Esophagus squamous epithelium (tissue), 5 donors: Measurements from ENCODE around the gene TMEM132D. TPM values are rescaled to one million over a fixed set of nuclear protein-coding genes. Genes with fewer than 3 reads are reported as not detected.

Experiments
- DNase-seq: peaks from one replicate; lab custom pipeline; 2025; lab: John Stamatoyannopoulos, UW
- H3K27ac ChIP-seq, 4 donors: fragments of 200-600 bp; sonication (generic); one replicate each; pipeline ENCODE4 v1.5.1; 2016 to 2019; ENCODE audit warnings: mild to moderate bottlenecking in 1 of 4
- H3K27me3 ChIP-seq, 4 donors: fragments of 200-600 bp; sonication (generic); 1 replicate in 3 of 4; 2 replicates in 1 of 4; pipeline versions ENCODE4 v1.5.1 to v1.6.0; 2017 to 2021; ENCODE audit warnings: antibody characterized with exemption in 1 of 4
- H3K36me3 ChIP-seq, 3 donors: fragments of 200-600 bp; sonication (generic); one replicate each; pipeline ENCODE4 v1.5.1; 2016 to 2019
- H3K4me1 ChIP-seq, 3 donors: fragments of 200-600 bp; sonication (generic); one replicate each; pipeline ENCODE4 v1.5.1; 2017 to 2019
- H3K4me3 ChIP-seq, 4 donors: fragments of 200-600 bp; sonication (generic); 1 replicate in 3 of 4; 2 replicates in 1 of 4; pipeline ENCODE4 v1.5.1; 2016 to 2019; ENCODE audit warnings: mild to moderate bottlenecking in 2 of 4, moderate library complexity in 1 of 4
- H3K9me3 ChIP-seq, 3 donors: fragments of 200-600 bp; sonication (generic); one replicate each; pipeline ENCODE4 v1.5.1; 2016 to 2019
- CTCF ChIP-seq, 6 experiments: fragments of 450-650 bp in 4 of 6; fragments of 200-600 bp in 2 of 6; sonication (generic) in 2 of 6; IDR thresholded peaks; one replicate each; pipeline ENCODE4 v1.5.1; 2016 to 2019; ENCODE audit warnings: antibody characterized with exemption in 6 of 6, mild to moderate bottlenecking in 4 of 6, moderate library complexity in 4 of 6
- POLR2A ChIP-seq, 4 donors: fragments of 450-650 bp; IDR thresholded peaks; one replicate each; pipeline ENCODE4 v1.6.1; 2017; ENCODE audit warnings: antibody characterized with exemption in 4 of 4, mild to moderate bottlenecking in 4 of 4, moderate library complexity in 3 of 4
- WGBS, 2 donors: methylation state at CpG; one replicate each; pipeline ENCODE4 v1.1.5; 2018; 5-methylcytosine and 5-hydroxymethylcytosine counted together
- intact Hi-C: fragments of 100-400 bp; cut with DNase I; formaldehyde crosslinking; loops from one replicate; pipeline ENCODE4 v1.15.0; 2022
- total RNA-seq, 4 donors: library from RNA; depleted of rRNA; stranded (reverse); fragments of >200 nt; gene quantifications; one replicate each; pipeline ENCODE4 v1.1.0, GENCODE V29; 2016
- donor health status: DM: yes; HTN: yes; CAD: no.

TMEM132D gene
- total RNA-seq, 4 donors from 2014 or later, result not detected

GRCh38 chr12:129696405-129696804, 207.4 kb downstream of the TMEM132D start:
- DNase-seq, result no peak
- intact Hi-C loops, result no loop called here
- Histone ChIP-seq H3K36me3 (no peaks in the 10 kb centered on the region), H3K9me3 (no peaks in the 10 kb centered on the region), H3K4me3 (no peak overlapping the region), H3K27ac (no peak overlapping the region), H3K27me3 (no peaks in the 10 kb centered on the region), H3K4me1 (no peaks in the 10 kb centered on the region)
- TF ChIP-seq POLR2A (IDR thresholded peaks at IDR 0.05) (no peak), CTCF (IDR thresholded peaks at IDR 0.05) (no peak)
- 30 to 31% methylated on average over 3 to 5 of the region's 5 CpGs for WGBS, 2 donors

GRCh38 chr12:129693731-129694130, 210.1 kb downstream of the TMEM132D start:
- 83 to 91% methylated on average over 8 of the region's 8 CpGs for WGBS, 2 donors
- no peaks in the 10 kb centered on the region for H3K9me3 ChIP-seq
- no peak overlapping the region for H3K27ac ChIP-seq
- H3K27me3 ChIP-seq, result no peaks in the 10 kb centered on the region
- H3K4me1 ChIP-seq, result no peaks in the 10 kb centered on the region
- no peaks in the 10 kb centered on the region for H3K36me3 ChIP-seq
- TF ChIP-seq CTCF (IDR thresholded peaks at IDR 0.05) (no peak), POLR2A (IDR thresholded peaks at IDR 0.05) (no peak)
- intact Hi-C loops, result no loop called here
- DNase-seq, result no peak
- no peak overlapping the region for H3K4me3 ChIP-seq

GRCh38 chr12:129687731-129688130, 216.1 kb downstream of the TMEM132D start:
- TF ChIP-seq POLR2A (IDR thresholded peaks at IDR 0.05), result no peak
- no peak for TF ChIP-seq CTCF (IDR thresholded peaks at IDR 0.05)
- no peaks in the 10 kb centered on the region for H3K27me3 ChIP-seq
- no peak overlapping the region for H3K4me3 ChIP-seq
- peaks cover 0 to 9% (median 0%) of the 10 kb centered on the region in 3 donors for H3K9me3 ChIP-seq
- no peak overlapping the region for H3K27ac ChIP-seq
- intact Hi-C loops, result no loop called here
- no peaks in the 10 kb centered on the region for H3K36me3 ChIP-seq
- no peak for DNase-seq
- H3K4me1 ChIP-seq, result no peaks in the 10 kb centered on the region

- Histone ChIP-seq H3K9me3 (peaks cover 0 to 9% (median 0%) of the 10 kb centered on the region in 3 donors), H3K4me1 (no peaks in the 10 kb centered on the region), H3K4me3 (no peak overlapping the region), H3K27ac (no peak overlapping the region), H3K27me3 (no peaks in the 10 kb centered on the region), H3K36me3 (no peaks in the 10 kb centered on the region)
- 49 to 51% methylated on average over 2 of the region's 2 CpGs for WGBS, 2 donors
- intact Hi-C loops, result no loop called here
- no peak for DNase-seq
- TF ChIP-seq POLR2A (IDR thresholded peaks at IDR 0.05) (no peak), CTCF (IDR thresholded peaks at IDR 0.05) (no peak)
Measured at GRCh38 chr12:129681830-129682229, 222.0 kb downstream of the TMEM132D start.

- intact Hi-C loops, result no loop called here
- Histone ChIP-seq H3K4me1 (no peaks in the 10 kb centered on the region), H3K4me3 (no peak overlapping the region), H3K27ac (no peak overlapping the region), H3K9me3 (peaks cover 0 to 9% (median 0%) of the 10 kb centered on the region in 3 donors), H3K27me3 (no peaks in the 10 kb centered on the region), H3K36me3 (no peaks in the 10 kb centered on the region)
- TF ChIP-seq CTCF (IDR thresholded peaks at IDR 0.05) (no peak), POLR2A (IDR thresholded peaks at IDR 0.05) (no peak)
- WGBS, 2 donors, result 75 to 83% methylated on average over 1 of the region's 1 CpG
- DNase-seq, result no peak
Measured at GRCh38 chr12:129681151-129681550, 222.7 kb downstream of the TMEM132D start.
